NCI-H1436 treated with DMSO at 0.1 percent for 48 hours (cell line): ENCODE measurements around the gene VPS36.
"Not testable (repeated sequence)": the region's sequence is repeated elsewhere in the genome, so short reads cannot be mapped to it uniquely, and the experiment has no call there.

Experiments
- DNase-seq: peaks from one replicate; lab custom pipeline; 2025; lab: John Stamatoyannopoulos, UW

Gene VPS36

DNA sequence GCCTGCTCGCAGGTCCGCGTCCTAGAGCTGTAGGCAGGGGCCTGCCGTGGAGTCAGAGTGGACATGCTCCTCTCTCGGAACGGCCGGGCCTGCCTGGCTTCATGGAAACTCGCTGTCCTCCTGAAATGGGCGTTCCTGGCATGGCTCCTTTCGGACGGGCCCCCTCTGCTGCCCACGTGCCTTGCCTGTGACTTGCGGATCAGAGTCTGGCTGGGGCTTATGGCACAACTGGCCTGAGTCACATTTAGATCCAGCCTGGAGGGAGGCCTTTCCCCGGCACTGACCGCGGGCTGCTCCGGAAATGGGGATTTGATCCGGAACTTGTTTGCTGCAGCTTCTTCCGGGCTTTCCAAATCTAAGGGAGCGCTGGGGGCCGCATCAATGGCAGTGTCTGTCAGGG, 72.5 kb downstream of the VPS36 start:
- DNase-seq: no peak

DNA sequence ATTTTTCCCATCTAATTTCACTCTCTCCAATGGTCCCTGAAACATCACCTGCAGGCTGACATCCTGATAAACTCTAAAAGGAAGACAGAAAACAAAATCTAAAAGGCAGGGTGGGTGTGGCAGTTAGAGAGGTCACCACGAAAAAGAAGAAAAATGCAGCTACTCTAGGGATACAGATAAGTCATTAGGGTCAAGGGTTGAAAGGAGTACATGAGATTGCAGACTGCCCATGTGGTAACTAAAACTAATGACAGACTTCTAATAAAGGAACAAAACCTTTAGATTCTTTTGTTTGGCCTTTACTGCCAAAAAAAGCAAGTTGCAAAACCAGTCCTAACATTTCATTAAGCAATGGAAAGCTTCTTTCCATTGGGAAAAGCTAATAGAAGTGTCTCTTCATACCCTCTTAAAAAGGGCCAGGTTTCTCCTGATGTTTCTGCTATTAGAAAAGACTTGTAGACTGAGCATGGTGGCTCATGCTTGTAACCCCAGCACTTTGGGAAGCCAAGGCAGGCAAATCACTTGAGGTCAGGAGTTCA, 75.5 kb downstream of the VPS36 start:
- DNase-seq: no peak

DNA sequence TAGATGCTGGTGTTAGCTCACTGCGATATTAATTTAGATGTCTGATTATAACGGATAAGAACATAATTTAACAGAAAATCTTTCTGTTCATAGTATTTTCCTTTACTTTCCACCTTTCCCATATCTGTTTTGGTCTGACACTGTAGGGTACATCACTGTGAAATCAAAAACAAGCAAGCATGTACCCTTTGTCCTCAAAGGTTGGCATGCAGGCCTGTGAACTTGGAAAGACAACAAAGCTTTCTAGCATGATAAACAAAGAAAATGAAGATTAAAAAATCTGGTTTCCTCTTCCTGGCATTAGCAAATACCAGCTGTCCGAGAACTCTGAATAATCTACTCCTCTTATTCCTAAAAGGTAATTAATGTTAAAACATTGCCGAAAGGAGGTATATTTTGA, 76.0 kb downstream of the VPS36 start:
- DNase-seq: no peak

DNA sequence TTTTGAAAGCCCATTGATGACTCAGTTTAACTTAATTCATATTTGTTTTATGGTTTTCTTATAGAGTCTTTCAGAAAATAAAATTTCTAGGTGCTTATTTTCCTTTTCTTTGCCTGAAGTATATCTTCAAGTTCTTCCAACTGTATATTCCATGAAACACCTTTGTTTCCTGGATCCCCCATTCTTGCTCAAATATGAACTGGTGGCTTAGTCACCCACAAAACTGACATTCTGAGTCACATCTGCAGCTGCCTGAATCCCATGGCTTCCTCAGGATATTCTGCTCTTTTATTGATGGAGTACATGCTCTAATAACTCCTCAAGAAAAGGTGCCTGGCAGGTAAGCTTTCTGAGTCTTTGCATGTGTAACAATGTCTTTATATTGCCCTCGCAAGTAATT, 77.2 kb downstream of the VPS36 start:
- DNase-seq: not testable (repeated sequence)

DNA sequence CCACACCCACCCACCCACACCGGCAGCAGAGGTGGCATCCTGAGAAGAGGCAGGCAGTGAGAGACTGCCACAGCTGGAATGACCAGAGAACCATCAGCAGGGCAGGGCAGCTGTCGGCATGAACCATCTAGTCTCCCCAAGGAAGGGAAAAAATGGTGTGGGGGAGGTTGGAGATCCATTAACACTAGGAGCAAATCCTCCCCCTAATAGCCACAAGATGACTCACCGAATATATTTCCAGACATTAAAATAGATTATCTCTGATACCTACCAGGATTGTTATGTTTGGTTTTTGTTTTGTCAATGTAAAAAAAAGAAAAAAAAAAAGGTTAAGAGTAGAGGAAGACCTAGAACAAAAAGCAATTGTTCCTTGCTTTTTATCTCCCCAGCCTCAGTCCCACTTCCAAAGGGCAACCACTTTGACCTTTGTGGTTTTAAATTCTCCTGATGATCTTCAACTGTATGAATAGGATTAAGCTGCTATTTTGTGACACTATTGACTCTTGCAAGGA, 78.6 kb downstream of the VPS36 start:
- DNase-seq: no peak

DNA sequence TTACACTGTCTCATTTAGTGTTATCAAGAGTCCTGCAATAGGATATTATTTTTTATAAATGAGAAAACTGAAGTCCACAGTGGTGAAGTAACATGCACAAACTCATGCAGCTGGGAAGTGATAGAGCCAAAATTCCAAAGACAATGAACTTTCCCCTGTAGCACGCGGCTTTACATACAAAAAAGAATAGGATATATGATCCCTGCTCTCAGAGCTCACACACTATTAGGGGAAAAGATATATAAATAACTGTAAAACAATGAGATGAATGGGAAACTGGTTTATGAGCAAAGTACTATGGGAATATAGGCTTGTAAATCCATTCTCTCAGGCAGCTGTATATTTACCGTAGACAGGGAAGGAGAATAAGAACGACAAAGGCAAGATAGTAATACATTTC, 84.1 kb downstream of the VPS36 start:
- DNase-seq: no peak
